ENCODE data around the gene FKBP4. TPM values are rescaled to one million over a fixed set of nuclear protein-coding genes. Genes with fewer than 3 reads are reported as not detected.

Gene FKBP4
- total and polyA plus RNA-seq, 2 of the 13 experiments (the other 11 are each of a cell fraction or from before 2014, with no cell fraction given): 25.7 to 66.1 TPM

GRCh38 chr12:2812290-2813213 lies 17.8 kb downstream of the FKBP4 start, which contains the start of gene ITFG2 (continued):
- peak; percentile 86 for TF ChIP-seq ARNTL (CRISPR knock-in tag; IDR thresholded peaks at IDR 0.05)
- peak; percentile 84; the same call in 1 of the 2 replicates for TF ChIP-seq ZNF264 (CRISPR knock-in tag; IDR thresholded peaks at IDR 0.05)
- TF ChIP-seq SP2 (CRISPR knock-in tag; IDR thresholded peaks at IDR 0.05): peak; percentile 93
- TF ChIP-seq, protein P1, sequence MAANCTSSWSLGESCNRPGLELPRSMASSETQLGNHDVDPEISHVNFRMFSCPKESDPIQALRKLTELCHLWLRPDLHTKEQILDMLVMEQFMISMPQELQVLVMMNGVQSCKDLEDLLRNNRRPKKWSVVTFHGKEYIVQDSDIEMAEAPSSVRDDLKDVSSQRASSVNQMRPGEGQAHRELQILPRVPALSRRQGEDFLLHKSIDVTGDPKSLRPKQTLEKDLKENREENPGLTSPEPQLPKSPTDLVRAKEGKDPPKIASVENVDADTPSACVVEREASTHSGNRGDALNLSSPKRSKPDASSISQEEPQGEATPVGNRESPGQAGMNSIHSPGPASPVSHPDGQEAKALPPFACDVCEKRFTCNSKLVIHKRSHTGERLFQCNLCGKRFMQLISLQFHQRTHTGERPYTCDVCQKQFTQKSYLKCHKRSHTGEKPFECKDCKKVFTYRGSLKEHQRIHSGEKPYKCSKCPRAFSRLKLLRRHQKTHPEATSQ (CRISPR knock-in tag; IDR thresholded peaks at IDR 0.05; ENCODE audit: borderline replicate concordance): no peak; the same call in 1 of the 2 replicates
- peak; percentile 87 for TF ChIP-seq ZFP37 (CRISPR knock-in tag; IDR thresholded peaks at IDR 0.05; ENCODE audit: borderline replicate concordance)
- no peak for TF ChIP-seq TBL1XR1 (IDR thresholded peaks at IDR 0.05; ENCODE audit: borderline replicate concordance, low read length, partially characterized antibody)
- TF ChIP-seq ZNF510 (CRISPR knock-in tag; IDR thresholded peaks at IDR 0.05; ENCODE audit: low read depth): peak; percentile 92
- TF ChIP-seq, protein P2, sequence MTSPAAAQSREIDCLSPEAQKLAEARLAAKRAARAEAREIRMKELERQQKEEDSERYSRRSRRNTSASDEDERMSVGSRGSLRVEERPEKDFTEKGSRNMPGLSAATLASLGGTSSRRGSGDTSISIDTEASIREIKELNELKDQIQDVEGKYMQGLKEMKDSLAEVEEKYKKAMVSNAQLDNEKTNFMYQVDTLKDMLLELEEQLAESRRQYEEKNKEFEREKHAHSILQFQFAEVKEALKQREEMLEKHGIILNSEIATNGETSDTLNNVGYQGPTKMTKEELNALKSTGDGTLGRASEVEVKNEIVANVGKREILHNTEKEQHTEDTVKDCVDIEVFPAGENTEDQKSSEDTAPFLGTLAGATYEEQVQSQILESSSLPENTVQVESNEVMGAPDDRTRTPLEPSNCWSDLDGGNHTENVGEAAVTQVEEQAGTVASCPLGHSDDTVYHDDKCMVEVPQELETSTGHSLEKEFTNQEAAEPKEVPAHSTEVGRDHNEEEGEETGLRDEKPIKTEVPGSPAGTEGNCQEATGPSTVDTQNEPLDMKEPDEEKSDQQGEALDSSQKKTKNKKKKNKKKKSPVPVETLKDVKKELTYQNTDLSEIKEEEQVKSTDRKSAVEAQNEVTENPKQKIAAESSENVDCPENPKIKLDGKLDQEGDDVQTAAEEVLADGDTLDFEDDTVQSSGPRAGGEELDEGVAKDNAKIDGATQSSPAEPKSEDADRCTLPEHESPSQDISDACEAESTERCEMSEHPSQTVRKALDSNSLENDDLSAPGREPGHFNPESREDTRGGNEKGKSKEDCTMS (CRISPR knock-in tag; conservative IDR thresholded peaks at IDR 0.05): no peak
- no peak; the same call in 1 of the 2 replicates for TF ChIP-seq AHDC1 (CRISPR knock-in tag; IDR thresholded peaks at IDR 0.05; ENCODE audit: borderline replicate concordance)
- no peak for TF ChIP-seq STAG1 (CRISPR knock-in tag; IDR thresholded peaks at IDR 0.05)
- peak; percentile 82 to 98 for TF ChIP-seq NR2F1 (CRISPR knock-in tag; IDR thresholded peaks at IDR 0.05)
- peak; percentile 76; the same call in 1 of the 2 replicates for TF ChIP-seq ZSCAN21 (CRISPR knock-in tag; IDR thresholded peaks at IDR 0.05; ENCODE audit: borderline replicate concordance)
- peak; percentile 96 for TF ChIP-seq U2AF1 (optimal IDR thresholded peaks at IDR 0.05; ENCODE audit: low read depth, low read length)

All from HepG2 (cell line).